Smooth muscle cell (in vitro differentiated cells): ENCODE measurements around the gene PHF2. TPM values are rescaled to one million over a fixed set of nuclear protein-coding genes. Genes with fewer than 3 reads are reported as not detected.

Experiments used
- DNase-seq: peaks from one replicate; lab custom pipeline; 2025; ENCODE audit not compliant: unreplicated experiment; lab: John Stamatoyannopoulos, UW
- H2AFZ ChIP-seq: fragments of 200-600 bp; sonication (generic); 2 replicates; pipeline ENCODE4 v1.6.0; 2016; ENCODE audit warnings: antibody characterized with exemption, low read depth, mild to moderate bottlenecking
- H3F3A ChIP-seq: fragments of 200-600 bp; sonication (generic); 2 replicates; pipeline ENCODE4 v1.6.0; 2017; ENCODE audit warnings: antibody characterized with exemption, low read depth
- H3K27ac ChIP-seq: fragments of 200-600 bp; sonication (generic); 2 replicates; pipeline ENCODE4 v1.5.1; 2016; ENCODE audit warnings: low read depth, mild to moderate bottlenecking
- H3K27me3 ChIP-seq: fragments of 200-600 bp; sonication (generic); 2 replicates; pipeline ENCODE4 v1.6.1; 2016; ENCODE audit warnings: low read depth, mild to moderate bottlenecking
- H3K36me3 ChIP-seq: fragments of 200-600 bp; sonication (generic); 2 replicates; pipeline ENCODE4 v1.5.1; 2016; ENCODE audit warnings: low read depth
- H3K4me1 ChIP-seq: fragments of 200-600 bp; sonication (generic); 2 replicates; pipeline ENCODE4 v1.5.1; 2016; ENCODE audit warnings: low read depth
- H3K4me2 ChIP-seq: fragments of 200-600 bp; sonication (generic); 2 replicates; pipeline ENCODE4 v1.6.0; 2016; ENCODE audit warnings: mild to moderate bottlenecking
- H3K4me3 ChIP-seq: fragments of 200-600 bp; sonication (generic); 2 replicates; pipeline ENCODE4 v1.5.1; 2016; ENCODE audit warnings: mild to moderate bottlenecking
- H3K79me2 ChIP-seq: fragments of 200-600 bp; sonication (generic); 2 replicates; pipeline ENCODE4 v1.6.0; 2016; ENCODE audit warnings: low read depth, mild to moderate bottlenecking
- H3K9ac ChIP-seq: fragments of 200-600 bp; sonication (generic); 2 replicates; pipeline ENCODE4 v1.6.0; 2016; ENCODE audit warnings: low read depth
- H3K9me3 ChIP-seq: fragments of 200-600 bp; sonication (generic); replicated peaks from 2 replicates; pipeline ENCODE4 v1.5.1; 2016; ENCODE audit warnings: low read depth
- H4K20me1 ChIP-seq: fragments of 200-600 bp; sonication (generic); 2 replicates; pipeline ENCODE4 v1.6.0; 2016; ENCODE audit warnings: low read depth
- CTCF ChIP-seq: fragments of 200-600 bp; sonication (generic); IDR thresholded peaks from 2 replicates; pipeline ENCODE4 v1.5.1; 2017; ENCODE audit warnings: borderline replicate concordance, mild to moderate bottlenecking, antibody characterized with exemption; ENCODE audit not compliant: insufficient read depth, poor library complexity, severe bottlenecking
- WGBS: methylation state at CpG from one replicate; pipeline ENCODE4 v1.1.7; 2016; ENCODE audit warnings: low lambda C conversion rate; 5-methylcytosine and 5-hydroxymethylcytosine counted together
- polyA plus RNA-seq: library from polyadenylated mRNA; unstranded; fragments of >200 nt; fragmentation: Nextera tagmentation; extraction: Ambion mirVana; gene quantifications from 2 replicates; pipeline ENCODE4 v1.2.1, GENCODE V29; 2016
- total RNA-seq: library from RNA; depleted of rRNA; stranded (reverse); fragments of >200 nt; gene quantifications from 2 replicates; pipeline ENCODE4 v1.2.3, GENCODE V29; 2014

The PHF2 gene
- total and polyA plus RNA-seq, 2 experiments from 2014 or later = 11.1 to 18.3 TPM

GRCh38 chr9:93652604-93653592 lies 76.5 kb downstream of the PHF2 start:
- no peak overlapping the region for H3K27ac ChIP-seq
- no peaks in the 10 kb centered on the region for H3K9me3 ChIP-seq
- H3K27me3 ChIP-seq = no peaks in the 10 kb centered on the region
- H4K20me1 ChIP-seq = no peaks in the 10 kb centered on the region
- H3F3A ChIP-seq = no peaks in the 10 kb centered on the region
- no peaks in the 10 kb centered on the region for H3K36me3 ChIP-seq
- H2AFZ ChIP-seq = no peak overlapping the region
- DNase-seq = no peak
- WGBS = 97% methylated on average over 24 of the region's 24 CpGs
- H3K79me2 ChIP-seq = no peaks in the 10 kb centered on the region
- no peak for TF ChIP-seq CTCF
- no peak overlapping the region for H3K4me2 ChIP-seq
- no peak overlapping the region for H3K4me3 ChIP-seq
- H3K4me1 ChIP-seq = no peaks in the 10 kb centered on the region
- no peak overlapping the region for H3K9ac ChIP-seq

DNA sequence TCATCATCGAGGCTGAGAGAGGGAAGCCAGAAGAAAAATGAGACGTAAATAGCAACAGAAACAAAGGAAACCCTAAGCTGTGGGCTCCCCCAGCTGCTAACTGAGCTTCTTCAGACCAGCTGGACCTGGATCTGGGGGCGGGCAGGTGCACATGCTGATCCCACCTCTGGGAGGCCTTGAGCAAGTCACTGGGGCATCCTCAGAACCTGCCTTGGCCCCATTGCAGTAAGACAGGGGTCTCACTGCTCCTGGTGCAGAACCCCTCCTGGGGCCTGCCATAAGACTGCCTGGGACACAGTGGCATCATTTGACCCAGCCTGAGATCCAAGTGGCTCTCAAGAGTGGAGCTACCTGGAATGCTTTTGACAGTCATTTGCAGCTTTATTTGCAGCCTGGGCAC lies 77.4 kb downstream of the PHF2 start:
- no peak overlapping the region for H3K4me3 ChIP-seq
- H4K20me1 ChIP-seq = no peaks in the 10 kb centered on the region
- WGBS = 91% methylated on average over 3 of the region's 3 CpGs
- no peak overlapping the region for H3K9ac ChIP-seq
- no peaks in the 10 kb centered on the region for H3K9me3 ChIP-seq
- H3K4me2 ChIP-seq = no peak overlapping the region
- no peak for TF ChIP-seq CTCF
- no peak overlapping the region for H3K27ac ChIP-seq
- no peaks in the 10 kb centered on the region for H3K4me1 ChIP-seq
- no peaks in the 10 kb centered on the region for H3K36me3 ChIP-seq
- DNase-seq = no peak
- no peak overlapping the region for H2AFZ ChIP-seq
- no peaks in the 10 kb centered on the region for H3K27me3 ChIP-seq
- no peaks in the 10 kb centered on the region for H3F3A ChIP-seq
- no peaks in the 10 kb centered on the region for H3K79me2 ChIP-seq

- TF ChIP-seq CTCF = no peak
- no peaks in the 10 kb centered on the region for H3F3A ChIP-seq
- no peaks in the 10 kb centered on the region for H3K27me3 ChIP-seq
- H4K20me1 ChIP-seq = no peaks in the 10 kb centered on the region
- H3K4me3 ChIP-seq = no peak overlapping the region
- no peaks in the 10 kb centered on the region for H3K79me2 ChIP-seq
- no peak overlapping the region for H3K9ac ChIP-seq
- no peak overlapping the region for H2AFZ ChIP-seq
- H3K9me3 ChIP-seq = no peaks in the 10 kb centered on the region
- no peaks in the 10 kb centered on the region for H3K4me1 ChIP-seq
- H3K4me2 ChIP-seq = no peak overlapping the region
- WGBS = 95% methylated on average over 21 of the region's 21 CpGs
- DNase-seq = no peak
- no peaks in the 10 kb centered on the region for H3K36me3 ChIP-seq
- no peak overlapping the region for H3K27ac ChIP-seq
Measured at GRCh38 chr9:93654351-93654961, 78.1 kb downstream of the PHF2 start.
